Measurements from ENCODE around the gene AFF3.

DNA sequence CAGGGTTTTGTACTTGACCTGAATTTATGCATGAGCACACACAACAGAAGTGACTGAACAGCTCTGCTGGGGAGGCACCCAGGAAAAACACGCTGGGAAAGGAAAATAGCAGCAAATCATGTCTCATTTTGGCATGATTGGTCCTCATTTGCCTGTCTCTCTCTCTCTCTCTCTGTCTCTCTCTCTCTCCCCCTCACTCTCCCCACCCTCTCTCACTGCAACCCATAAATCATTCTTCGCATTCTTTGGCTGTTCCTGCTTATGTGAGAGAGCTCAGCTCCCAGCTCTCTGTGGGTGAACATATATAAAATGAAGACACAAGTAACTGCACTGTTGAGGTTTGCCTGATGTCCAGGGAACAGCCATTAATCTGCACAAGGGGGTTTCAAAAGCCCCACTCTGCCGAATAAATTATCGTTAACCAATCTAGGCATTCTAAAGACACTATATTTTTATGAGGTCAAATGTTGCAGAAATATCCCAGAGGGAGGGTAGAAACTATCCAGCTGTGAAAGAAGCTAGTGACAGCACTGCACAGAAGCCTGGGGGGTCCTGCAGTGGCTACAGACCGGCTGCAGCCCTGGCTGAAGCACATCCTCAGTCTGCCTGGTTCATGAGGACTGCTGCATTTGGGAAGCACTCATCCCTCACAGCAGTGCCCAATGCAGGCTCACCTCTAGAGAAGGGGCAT is 260.3 kb downstream of the AFF3 start:
- TF ChIP-seq POLR2AphosphoS5 (IDR thresholded peaks at IDR 0.05): no peak
- no peak for TF ChIP-seq POLR2A (IDR thresholded peaks at IDR 0.05)
- TF ChIP-seq, protein P1, sequence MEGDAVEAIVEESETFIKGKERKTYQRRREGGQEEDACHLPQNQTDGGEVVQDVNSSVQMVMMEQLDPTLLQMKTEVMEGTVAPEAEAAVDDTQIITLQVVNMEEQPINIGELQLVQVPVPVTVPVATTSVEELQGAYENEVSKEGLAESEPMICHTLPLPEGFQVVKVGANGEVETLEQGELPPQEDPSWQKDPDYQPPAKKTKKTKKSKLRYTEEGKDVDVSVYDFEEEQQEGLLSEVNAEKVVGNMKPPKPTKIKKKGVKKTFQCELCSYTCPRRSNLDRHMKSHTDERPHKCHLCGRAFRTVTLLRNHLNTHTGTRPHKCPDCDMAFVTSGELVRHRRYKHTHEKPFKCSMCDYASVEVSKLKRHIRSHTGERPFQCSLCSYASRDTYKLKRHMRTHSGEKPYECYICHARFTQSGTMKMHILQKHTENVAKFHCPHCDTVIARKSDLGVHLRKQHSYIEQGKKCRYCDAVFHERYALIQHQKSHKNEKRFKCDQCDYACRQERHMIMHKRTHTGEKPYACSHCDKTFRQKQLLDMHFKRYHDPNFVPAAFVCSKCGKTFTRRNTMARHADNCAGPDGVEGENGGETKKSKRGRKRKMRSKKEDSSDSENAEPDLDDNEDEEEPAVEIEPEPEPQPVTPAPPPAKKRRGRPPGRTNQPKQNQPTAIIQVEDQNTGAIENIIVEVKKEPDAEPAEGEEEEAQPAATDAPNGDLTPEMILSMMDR (IDR thresholded peaks at IDR 0.05 in 8 of 11, conservative IDR thresholded peaks at IDR 0.05 in 3 of 11): no peak

Data from spleen (tissue), 7 donors.